Prostate gland (tissue), 2 donors: ENCODE measurements around the gene C20orf144.

Experiments
- CTCF ChIP-seq, 4 experiments: fragments of 200-600 bp in 2 of 4; fragments of 450-650 bp in 2 of 4; sonication (generic) in 2 of 4; IDR thresholded peaks; 1 replicate in 3 of 4; 2 replicates in 1 of 4; pipeline ENCODE4 v1.5.1; 2016 to 2019; ENCODE audit warnings: antibody characterized with exemption in 4 of 4, mild to moderate bottlenecking in 2 of 4, moderate library complexity in 2 of 4
- POLR2A ChIP-seq: fragments of 450-650 bp; IDR thresholded peaks from one replicate; pipeline ENCODE4 v1.6.1; 2016; ENCODE audit warnings: antibody characterized with exemption, mild to moderate bottlenecking

DNA sequence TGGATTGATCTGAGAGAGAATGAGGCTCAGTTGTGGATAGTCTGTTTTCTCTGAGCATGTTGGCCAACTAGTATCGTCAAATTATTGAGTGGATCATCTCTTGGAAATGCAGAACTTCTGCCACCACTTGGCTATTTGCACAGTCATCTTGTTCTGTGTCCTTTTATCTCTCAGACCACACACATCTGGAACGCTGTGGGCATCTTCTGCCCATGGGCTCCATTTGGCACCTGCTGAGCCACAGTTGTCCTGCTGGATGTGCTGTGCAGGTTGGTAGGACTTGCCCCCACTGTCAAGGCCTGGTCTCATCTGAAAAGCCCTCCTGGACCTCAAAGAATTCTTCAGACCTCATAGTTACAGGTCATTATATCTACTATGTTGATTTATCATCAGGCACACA, 16.7 kb upstream of the C20orf144 start:
- no peak for TF ChIP-seq CTCF (IDR thresholded peaks at IDR 0.05)
- no peak for TF ChIP-seq POLR2A
